GM23248 (cell line): ENCODE data around the gene TDRD7. TPM values are rescaled to one million over a fixed set of nuclear protein-coding genes. Genes with fewer than 3 reads are reported as not detected.

Source experiments
- DNase-seq: peaks from one replicate; pipeline ENCODE4 v3.0.0-alpha.2; 2015
- H2AFZ ChIP-seq: fragments of 200-600 bp; sonication (generic); 2 replicates; pipeline ENCODE4 v1.6.1; 2016; ENCODE audit warnings: antibody characterized with exemption
- H3F3A ChIP-seq: fragments of 200-600 bp; sonication (generic); 2 replicates; pipeline ENCODE4 v1.6.1; 2016; ENCODE audit warnings: mild to moderate bottlenecking, antibody characterized with exemption, mixed run types; ENCODE audit not compliant: insufficient read depth
- H3K27ac ChIP-seq: fragments of 200-600 bp; sonication (generic); 2 replicates; pipeline ENCODE4 v1.5.1; 2016; ENCODE audit warnings: mild to moderate bottlenecking
- H3K27me3 ChIP-seq: fragments of 200-600 bp; sonication (generic); replicated peaks from 2 replicates; pipeline ENCODE4 v1.6.1; 2016; ENCODE audit warnings: mild to moderate bottlenecking; ENCODE audit not compliant: insufficient read depth
- H3K36me3 ChIP-seq: fragments of 200-600 bp; sonication (generic); 2 replicates; pipeline ENCODE4 v1.6.1; 2016; ENCODE audit warnings: low read depth, mild to moderate bottlenecking
- H3K4me1 ChIP-seq: fragments of 200-600 bp; sonication (generic); 2 replicates; pipeline ENCODE4 v1.6.1; 2016; ENCODE audit warnings: mild to moderate bottlenecking; ENCODE audit not compliant: insufficient read depth
- H3K4me2 ChIP-seq: fragments of 200-600 bp; sonication (generic); one replicate; pipeline ENCODE4 v1.6.1; 2016; ENCODE audit warnings: mild to moderate bottlenecking; ENCODE audit not compliant: unreplicated experiment
- H3K4me3 ChIP-seq: fragments of 200-600 bp; sonication (generic); 2 replicates; pipeline ENCODE4 v1.5.1; 2016; ENCODE audit warnings: mild to moderate bottlenecking
- H3K79me2 ChIP-seq: fragments of 200-600 bp; sonication (generic); 2 replicates; pipeline ENCODE4 v1.6.1; 2016; ENCODE audit warnings: mild to moderate bottlenecking; ENCODE audit not compliant: insufficient read depth
- H3K9ac ChIP-seq: fragments of 200-600 bp; sonication (generic); 2 replicates; pipeline ENCODE4 v1.6.1; 2016; ENCODE audit warnings: mild to moderate bottlenecking
- H3K9me2 ChIP-seq: fragments of 200-600 bp; sonication (generic); 2 replicates; pipeline ENCODE4 v1.6.1; 2016; ENCODE audit warnings: mixed run types, mild to moderate bottlenecking, moderate library complexity; ENCODE audit not compliant: insufficient read depth
- H3K9me3 ChIP-seq: fragments of 200-600 bp; sonication (generic); one replicate; pipeline ENCODE4 v1.6.1; 2017; ENCODE audit warnings: low read depth
- H4K20me1 ChIP-seq: fragments of 200-600 bp; sonication (generic); 2 replicates; pipeline ENCODE4 v1.6.0; 2016; ENCODE audit not compliant: insufficient read depth
- EZH2 ChIP-seq: fragments of 200-600 bp; sonication (generic); IDR thresholded peaks from 2 replicates; pipeline ENCODE4 v1.6.1; 2018; ENCODE audit warnings: antibody characterized with exemption, mild to moderate bottlenecking; ENCODE audit not compliant: insufficient read depth, poor library complexity, severe bottlenecking
- EZH2phosphoT487 ChIP-seq: fragments of 200-600 bp; sonication (generic); IDR thresholded peaks from 2 replicates; pipeline ENCODE4 v1.6.1; 2018; ENCODE audit warnings: antibody characterized with exemption, moderate library complexity, mild to moderate bottlenecking, low read depth; ENCODE audit not compliant: insufficient read depth
- WGBS, 2 experiments: methylation state at CpG; one replicate each; pipeline ENCODE4 v1.1.6; 2015 to 2017; ENCODE audit warnings: low lambda C conversion rate in 2 of 2, low coverage in 1 of 2; ENCODE audit errors: missing lambda C conversion rate in 2 of 2; 5-methylcytosine and 5-hydroxymethylcytosine counted together
- in situ Hi-C: fragments of 300-500 bp; cut with MboI; formaldehyde crosslinking; loops from 2 replicates; pipeline ENCODE4 v1.15.0; 2020
- polyA plus RNA-seq: library from polyadenylated mRNA; unstranded; fragments of >200 nt; fragmentation: Nextera tagmentation; extraction: Ambion mirVana; gene quantifications from 2 replicates; pipeline ENCODE4 v1.2.1, GENCODE V29; 2016
- total RNA-seq: library from RNA; depleted of rRNA; stranded (reverse); fragments of >200 nt; shearing (Covaris generic); gene quantifications from 2 replicates; pipeline ENCODE4 v1.2.3, GENCODE V29; 2014

Gene TDRD7
- total and polyA plus RNA-seq, 2 experiments from 2014 or later = 4.9 to 6.6 TPM

GRCh38 chr9:97515662-97516061, 103.8 kb downstream of the TDRD7 start:
- TF ChIP-seq EZH2 = no peak
- no peak for TF ChIP-seq EZH2phosphoT487
- no peaks in the 10 kb centered on the region for H3K79me2 ChIP-seq
- H2AFZ ChIP-seq = no peak overlapping the region
- H3K27ac ChIP-seq = no peak overlapping the region
- no peak overlapping the region for H3K4me2 ChIP-seq
- no peaks in the 10 kb centered on the region for H3K9me2 ChIP-seq
- no peaks in the 10 kb centered on the region for H3K9me3 ChIP-seq
- peaks cover 6% of the 10 kb centered on the region; the same call in 1 of the 2 replicates for H3K4me1 ChIP-seq
- in situ Hi-C loops = no loop called here
- whole genome bisulfite sequencing, 2 experiments = 56 to 60% methylated on average over 6 of the region's 6 CpGs
- H3F3A ChIP-seq = no peaks in the 10 kb centered on the region
- no peak overlapping the region for H3K9ac ChIP-seq
- H4K20me1 ChIP-seq = no peaks in the 10 kb centered on the region
- no peaks in the 10 kb centered on the region for H3K36me3 ChIP-seq
- no peak for DNase-seq
- H3K4me3 ChIP-seq = no peak overlapping the region
- peaks cover 4% of the 10 kb centered on the region for H3K27me3 ChIP-seq

- H3K4me1 ChIP-seq = peaks cover 6% of the 10 kb centered on the region; the same call in 1 of the 2 replicates
- TF ChIP-seq EZH2phosphoT487 (no peak), EZH2 (no peak)
- H3K79me2 ChIP-seq = no peaks in the 10 kb centered on the region
- no peak overlapping the region for H3K4me3 ChIP-seq
- no peaks in the 10 kb centered on the region for H3K9me2 ChIP-seq
- no peak for DNase-seq
- WGBS, 2 experiments = 76 to 80% methylated on average over 8 of the region's 8 CpGs
- H3K9me3 ChIP-seq = no peaks in the 10 kb centered on the region
- H3K36me3 ChIP-seq = no peaks in the 10 kb centered on the region
- peaks cover 4% of the 10 kb centered on the region for H3K27me3 ChIP-seq
- no peak overlapping the region for H2AFZ ChIP-seq
- no peaks in the 10 kb centered on the region for H3F3A ChIP-seq
- no peaks in the 10 kb centered on the region for H4K20me1 ChIP-seq
- H3K27ac ChIP-seq = no peak overlapping the region
- no peak overlapping the region for H3K4me2 ChIP-seq
- in situ Hi-C loops = no loop called here
- no peak overlapping the region for H3K9ac ChIP-seq
Measured at GRCh38 chr9:97516111-97516510, 104.2 kb downstream of the TDRD7 start.

GRCh38 chr9:97517331-97518089, 105.6 kb downstream of the TDRD7 start:
- no peaks in the 10 kb centered on the region for H3F3A ChIP-seq
- no peak overlapping the region for H2AFZ ChIP-seq
- H3K4me3 ChIP-seq = no peak overlapping the region
- no peak overlapping the region for H3K4me2 ChIP-seq
- no peak overlapping the region for H3K9ac ChIP-seq
- peaks cover 6% of the 10 kb centered on the region; the same call in 1 of the 2 replicates for H3K4me1 ChIP-seq
- 68% methylated on average over 14 of the region's 14 CpGs for WGBS, 2 experiments
- no peaks in the 10 kb centered on the region for H3K36me3 ChIP-seq
- in situ Hi-C loops = no loop called here
- DNase-seq = no peak
- peaks cover 7% of the 10 kb centered on the region for H3K27me3 ChIP-seq
- no peaks in the 10 kb centered on the region for H3K79me2 ChIP-seq
- no peaks in the 10 kb centered on the region for H3K9me3 ChIP-seq
- H4K20me1 ChIP-seq = no peaks in the 10 kb centered on the region
- no peaks in the 10 kb centered on the region for H3K9me2 ChIP-seq
- TF ChIP-seq EZH2phosphoT487 (no peak), EZH2 (no peak)
- no peak overlapping the region for H3K27ac ChIP-seq

- 62% methylated on average over 9 of the region's 9 CpGs for WGBS, 2 experiments
- in situ Hi-C loops = no loop called here
- no peaks in the 10 kb centered on the region for H3K9me3 ChIP-seq
- H3K4me3 ChIP-seq = 0 out of 2 replicates have a peak overlapping the region, but pooled peaks have one; percentile 35
- H3K36me3 ChIP-seq = no peaks in the 10 kb centered on the region
- no peaks in the 10 kb centered on the region for H3K9me2 ChIP-seq
- H3K4me1 ChIP-seq = peaks cover 6% of the 10 kb centered on the region; the same call in 1 of the 2 replicates
- H4K20me1 ChIP-seq = no peaks in the 10 kb centered on the region
- no peak overlapping the region for H3K4me2 ChIP-seq
- no peak overlapping the region for H3K27ac ChIP-seq
- no peaks in the 10 kb centered on the region for H3F3A ChIP-seq
- no peak overlapping the region for H3K9ac ChIP-seq
- TF ChIP-seq EZH2 = no peak
- no peak for TF ChIP-seq EZH2phosphoT487
- peaks cover 13% of the 10 kb centered on the region for H3K27me3 ChIP-seq
- H3K79me2 ChIP-seq = no peaks in the 10 kb centered on the region
- H2AFZ ChIP-seq = no peak overlapping the region
- DNase-seq = no peak
Measured at GRCh38 chr9:97518166-97518908, 106.4 kb downstream of the TDRD7 start.
